ENCODE measurements around the gene TCEA2.

- TF ChIP-seq, protein P1, sequence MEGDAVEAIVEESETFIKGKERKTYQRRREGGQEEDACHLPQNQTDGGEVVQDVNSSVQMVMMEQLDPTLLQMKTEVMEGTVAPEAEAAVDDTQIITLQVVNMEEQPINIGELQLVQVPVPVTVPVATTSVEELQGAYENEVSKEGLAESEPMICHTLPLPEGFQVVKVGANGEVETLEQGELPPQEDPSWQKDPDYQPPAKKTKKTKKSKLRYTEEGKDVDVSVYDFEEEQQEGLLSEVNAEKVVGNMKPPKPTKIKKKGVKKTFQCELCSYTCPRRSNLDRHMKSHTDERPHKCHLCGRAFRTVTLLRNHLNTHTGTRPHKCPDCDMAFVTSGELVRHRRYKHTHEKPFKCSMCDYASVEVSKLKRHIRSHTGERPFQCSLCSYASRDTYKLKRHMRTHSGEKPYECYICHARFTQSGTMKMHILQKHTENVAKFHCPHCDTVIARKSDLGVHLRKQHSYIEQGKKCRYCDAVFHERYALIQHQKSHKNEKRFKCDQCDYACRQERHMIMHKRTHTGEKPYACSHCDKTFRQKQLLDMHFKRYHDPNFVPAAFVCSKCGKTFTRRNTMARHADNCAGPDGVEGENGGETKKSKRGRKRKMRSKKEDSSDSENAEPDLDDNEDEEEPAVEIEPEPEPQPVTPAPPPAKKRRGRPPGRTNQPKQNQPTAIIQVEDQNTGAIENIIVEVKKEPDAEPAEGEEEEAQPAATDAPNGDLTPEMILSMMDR (IDR thresholded peaks at IDR 0.05): no peak
- TF ChIP-seq EP300 (IDR thresholded peaks at IDR 0.05) (no peak), POLR2A (IDR thresholded peaks at IDR 0.05; ENCODE audit: low read depth) (no peak), POLR2AphosphoS5 (IDR thresholded peaks at IDR 0.05) (no peak)
Measured at GRCh38 chr20:64033981-64034493, 29.0 kb upstream of the TCEA2 start.

Data from esophagus muscularis mucosa (tissue), 4 donors.